Keratinocyte (primary cell): ENCODE measurements around the gene LIN28B. TPM values are rescaled to one million over a fixed set of nuclear protein-coding genes. Genes with fewer than 3 reads are reported as not detected.

Source experiments
- DNase-seq: peaks from one replicate; pipeline ENCODE4 v3.0.0-alpha.2; 2011; ENCODE audit warnings: low read depth, missing footprints, low spot score
- FAIRE-seq: peaks from 2 replicates; lab custom pipeline; 2011; peaks lifted over from hg19 to GRCh38; lab: Jason Lieb, UNC
- H2AFZ ChIP-seq: 2 replicates; pipeline ENCODE4 v1.6.0; 2012; ENCODE audit warnings: low read length, control low read depth, inconsistent platforms; ENCODE audit not compliant: control insufficient read depth
- H3K27ac ChIP-seq: 2 replicates; pipeline ENCODE4 v1.5.1; 2011; ENCODE audit warnings: low read length; ENCODE audit not compliant: control insufficient read depth, insufficient read depth
- H3K27me3 ChIP-seq: 3 replicates; pipeline ENCODE4 v1.6.0; 2011; ENCODE audit warnings: low read length; ENCODE audit not compliant: control insufficient read depth, insufficient read depth; ENCODE audit errors: extremely low read depth
- H3K36me3 ChIP-seq, 2 experiments: 2 replicates in 1 of 2; 3 replicates in 1 of 2; pipeline ENCODE4 v1.5.1; 2011; ENCODE audit warnings: low read length in 2 of 2, mild to moderate bottlenecking in 1 of 2; ENCODE audit not compliant: control insufficient read depth in 2 of 2, insufficient read depth in 2 of 2; ENCODE audit errors: extremely low read depth in 1 of 2
- H3K4me1 ChIP-seq: 3 replicates; pipeline ENCODE4 v1.5.1; 2011; ENCODE audit warnings: low read length; ENCODE audit not compliant: control insufficient read depth, insufficient read depth; ENCODE audit errors: extremely low read depth
- H3K4me2 ChIP-seq: 3 replicates; pipeline ENCODE4 v1.6.0; 2011; ENCODE audit warnings: low read depth, low read length; ENCODE audit not compliant: control insufficient read depth, insufficient read depth; ENCODE audit errors: extremely low read depth
- H3K4me3 ChIP-seq, 3 experiments: fragments of 200-600 bp in 1 of 3; sonication (generic) in 1 of 3; 2 replicates in 2 of 3; 3 replicates in 1 of 3; pipeline ENCODE4 v1.5.1; 2011 to 2016; ENCODE audit warnings: low read length in 3 of 3, mild to moderate bottlenecking in 3 of 3, control low read depth in 2 of 3, inconsistent platforms in 1 of 3, low read depth in 1 of 3, mixed read lengths in 1 of 3, mixed run types in 1 of 3, moderate library complexity in 1 of 3; ENCODE audit not compliant: control insufficient read depth in 2 of 3, insufficient read depth in 2 of 3; ENCODE audit errors: extremely low read depth in 1 of 3
- H3K79me2 ChIP-seq: 2 replicates; pipeline ENCODE4 v1.6.0; 2012; ENCODE audit warnings: low read length; ENCODE audit not compliant: control insufficient read depth, insufficient read depth
- H3K9ac ChIP-seq: 3 replicates; pipeline ENCODE4 v1.6.0; 2011; ENCODE audit warnings: low read length; ENCODE audit not compliant: control insufficient read depth, insufficient read depth; ENCODE audit errors: extremely low read depth
- H3K9me1 ChIP-seq: 3 replicates; pipeline ENCODE4 v1.6.0; 2011; ENCODE audit warnings: low read length; ENCODE audit not compliant: control insufficient read depth, insufficient read depth; ENCODE audit errors: extremely low read depth
- H3K9me3 ChIP-seq: 2 replicates; pipeline ENCODE4 v1.5.1; 2012; ENCODE audit warnings: low read depth, low read length; ENCODE audit not compliant: control insufficient read depth
- H4K20me1 ChIP-seq: 3 replicates; pipeline ENCODE4 v1.6.0; 2011; ENCODE audit warnings: low read length; ENCODE audit not compliant: control insufficient read depth, insufficient read depth; ENCODE audit errors: extremely low read depth
- EZH2 ChIP-seq: IDR thresholded peaks from one replicate; pipeline ENCODE4 v1.6.1; 2012; ENCODE audit warnings: inconsistent platforms, mild to moderate bottlenecking, low read length, moderate library complexity
- dilution Hi-C: fragments of 300-500 bp; cut with MboI; formaldehyde crosslinking; loops from one replicate; pipeline ENCODE4 v1.7.0; 2020; ENCODE audit warnings: low sequenced_read_pairs; ENCODE audit not compliant: extremely low pct_ligation_motif_present
- polyA plus RNA-seq, 5 experiments: library from polyadenylated mRNA; depleted of rRNA in 3 of 5; stranded (reverse) in 3 of 5; stranded (forward) in 1 of 5; unstranded in 1 of 5; fragments of >200 nt; gene quantifications; 1 replicate in 1 of 5; 2 replicates in 3 of 5; 3 replicates in 1 of 5; pipeline versions ENCODE4 v1.2.1 to v1.2.3, GENCODE V29; 2011 to 2012; ENCODE audit warnings: missing spikeins in 2 of 5, low read depth in 1 of 5, low replicate concordance in 1 of 5
- TF ChIP-seq, protein P1 (sequence below), 3 experiments: IDR thresholded peaks in 1 of 3; conservative IDR thresholded peaks in 1 of 3; optimal IDR thresholded peaks in 1 of 3; 2 replicates in 2 of 3; 3 replicates in 1 of 3; pipeline versions ENCODE3 to v1.5.1; 2011; ENCODE audit warnings: low read length in 3 of 3, mild to moderate bottlenecking in 3 of 3, moderate library complexity in 2 of 3, control low read depth in 1 of 3, inconsistent platforms in 1 of 3; ENCODE audit not compliant: insufficient read depth in 2 of 3; ENCODE audit errors: extremely low read depth in 1 of 3

LIN28B gene
- polyA plus RNA-seq, 1 donor (not counting 4 experiments of a cell fraction or from before 2014, with no cell fraction given) = not detected

- Histone ChIP-seq H3K27ac (no peak overlapping the region), H3K27me3 (no peaks in the 10 kb centered on the region), H3K36me3 (no peaks in the 10 kb centered on the region), H3K9me3 (no peaks in the 10 kb centered on the region), H4K20me1 (no peaks in the 10 kb centered on the region), H3K79me2 (no peaks in the 10 kb centered on the region), H2AFZ (no peak overlapping the region), H3K9me1 (no peaks in the 10 kb centered on the region), H3K4me1 (no peaks in the 10 kb centered on the region), H3K4me2 (no peak overlapping the region), H3K4me3 (no peak overlapping the region), H3K9ac (no peak overlapping the region)
- no peak for TF ChIP-seq EZH2
- TF ChIP-seq, protein P1, sequence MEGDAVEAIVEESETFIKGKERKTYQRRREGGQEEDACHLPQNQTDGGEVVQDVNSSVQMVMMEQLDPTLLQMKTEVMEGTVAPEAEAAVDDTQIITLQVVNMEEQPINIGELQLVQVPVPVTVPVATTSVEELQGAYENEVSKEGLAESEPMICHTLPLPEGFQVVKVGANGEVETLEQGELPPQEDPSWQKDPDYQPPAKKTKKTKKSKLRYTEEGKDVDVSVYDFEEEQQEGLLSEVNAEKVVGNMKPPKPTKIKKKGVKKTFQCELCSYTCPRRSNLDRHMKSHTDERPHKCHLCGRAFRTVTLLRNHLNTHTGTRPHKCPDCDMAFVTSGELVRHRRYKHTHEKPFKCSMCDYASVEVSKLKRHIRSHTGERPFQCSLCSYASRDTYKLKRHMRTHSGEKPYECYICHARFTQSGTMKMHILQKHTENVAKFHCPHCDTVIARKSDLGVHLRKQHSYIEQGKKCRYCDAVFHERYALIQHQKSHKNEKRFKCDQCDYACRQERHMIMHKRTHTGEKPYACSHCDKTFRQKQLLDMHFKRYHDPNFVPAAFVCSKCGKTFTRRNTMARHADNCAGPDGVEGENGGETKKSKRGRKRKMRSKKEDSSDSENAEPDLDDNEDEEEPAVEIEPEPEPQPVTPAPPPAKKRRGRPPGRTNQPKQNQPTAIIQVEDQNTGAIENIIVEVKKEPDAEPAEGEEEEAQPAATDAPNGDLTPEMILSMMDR (optimal IDR thresholded peaks at IDR 0.05 in 1 of 3, IDR thresholded peaks at IDR 0.05 in 1 of 3, conservative IDR thresholded peaks at IDR 0.05 in 1 of 3; ENCODE audit: extremely low read depth in 1 of 3, insufficient read depth in 2 of 3, low read length in 3 of 3) = no peak
- no peak for DNase-seq
- dilution Hi-C loops = no loop called here
- FAIRE-seq = no peak
Measured at GRCh38 chr6:105056646-105057045, 99.7 kb downstream of the LIN28B start.

DNA sequence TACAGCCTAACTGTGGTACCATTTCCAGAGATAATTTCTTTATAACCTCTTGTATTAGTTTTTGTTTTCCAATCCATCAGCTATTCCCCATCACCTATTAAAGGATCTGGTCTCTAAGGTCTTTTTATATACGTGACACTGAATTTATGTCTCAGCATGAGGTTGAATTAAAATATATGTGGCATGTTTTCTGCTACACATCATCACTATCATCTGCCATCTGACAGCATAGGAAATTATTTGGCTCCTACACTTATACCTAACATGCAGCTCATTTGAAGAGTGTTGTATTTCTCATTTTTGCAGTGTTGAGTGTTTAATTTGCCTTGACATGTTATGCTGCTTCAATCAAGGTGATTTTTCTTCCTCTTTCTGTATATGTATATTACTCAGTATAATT is 100.3 kb downstream of the LIN28B start:
- Histone ChIP-seq H4K20me1 (no peaks in the 10 kb centered on the region), H2AFZ (no peak overlapping the region), H3K9me3 (no peaks in the 10 kb centered on the region), H3K27ac (no peak overlapping the region), H3K4me2 (no peak overlapping the region), H3K4me3 (no peak overlapping the region), H3K27me3 (no peaks in the 10 kb centered on the region), H3K4me1 (no peaks in the 10 kb centered on the region), H3K9ac (no peak overlapping the region), H3K79me2 (no peaks in the 10 kb centered on the region), H3K9me1 (no peaks in the 10 kb centered on the region), H3K36me3 (no peaks in the 10 kb centered on the region)
- no peak for DNase-seq
- dilution Hi-C loops = no loop called here
- FAIRE-seq = no peak
- TF ChIP-seq, protein P1 (optimal IDR thresholded peaks at IDR 0.05 in 1 of 3, IDR thresholded peaks at IDR 0.05 in 1 of 3, conservative IDR thresholded peaks at IDR 0.05 in 1 of 3; ENCODE audit: extremely low read depth in 1 of 3, insufficient read depth in 2 of 3, low read length in 3 of 3) = no peak
- TF ChIP-seq EZH2 = no peak
